ENCODE data around the gene ARHGAP1.
A peak's percentile ranks its signal among the peaks of the same experiment; 100 is the strongest.
"Not testable (repeated sequence)": the region's sequence is repeated elsewhere in the genome, so short reads cannot be mapped to it uniquely, and the experiment has no call there.

The ARHGAP1 gene

DNA sequence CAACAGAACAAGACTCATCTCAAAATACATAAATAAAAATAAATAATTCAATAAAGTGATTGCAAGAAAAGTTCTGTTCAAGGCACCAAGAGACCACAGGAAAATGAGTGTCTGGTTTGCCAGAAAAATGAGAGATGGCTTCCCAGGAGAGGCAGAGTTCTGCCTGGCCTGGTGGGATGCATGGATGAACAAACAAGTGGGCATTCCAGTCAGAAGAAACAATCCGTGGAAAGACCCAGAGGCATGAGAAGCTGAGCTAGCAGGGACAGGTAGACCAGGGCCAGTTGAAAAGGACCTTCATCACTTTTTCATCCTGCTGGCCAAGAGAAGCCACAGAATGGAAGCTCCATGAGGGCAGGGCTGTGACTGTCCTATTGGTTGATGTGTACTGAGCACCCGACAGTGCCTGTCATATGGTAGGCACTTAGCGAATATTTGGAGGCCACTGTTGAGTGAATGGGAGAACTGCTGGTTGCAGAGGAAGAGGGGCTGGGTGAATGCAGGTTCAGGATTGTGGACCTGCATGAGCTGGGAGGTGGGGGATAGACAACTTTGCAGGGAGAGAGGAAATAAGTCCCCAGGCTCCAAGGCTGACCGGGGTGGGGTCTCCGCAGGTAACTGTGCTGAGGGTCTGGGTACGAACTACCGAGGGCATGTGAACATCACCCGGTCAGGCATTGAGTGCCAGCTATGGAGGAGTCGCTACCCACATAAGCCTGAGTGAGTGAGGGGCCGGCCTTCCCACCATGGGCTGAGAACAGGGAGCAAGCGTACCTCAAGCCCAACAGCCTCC is 22.3 kb upstream of the ARHGAP1 start:
- no peak for DNase-seq

DNA sequence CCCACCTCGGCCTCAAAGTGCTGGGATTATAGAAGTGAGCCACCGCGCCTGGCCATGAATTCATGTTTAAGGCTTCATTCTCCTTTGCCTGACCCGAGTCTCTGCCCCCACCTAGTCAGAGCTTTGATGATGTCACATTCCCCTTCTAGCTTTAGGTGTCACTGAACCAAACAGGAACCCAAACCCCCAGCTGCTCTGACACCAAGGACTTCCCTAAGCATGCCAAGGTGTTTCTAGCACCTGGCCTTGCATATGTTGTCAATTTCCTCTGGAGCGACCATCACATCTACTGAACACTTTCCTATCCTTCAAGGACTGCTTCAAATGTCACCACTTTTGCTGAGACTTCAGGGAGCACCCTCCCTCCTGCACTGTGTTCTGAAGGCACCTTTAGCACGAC is 20.9 kb upstream of the ARHGAP1 start:
- no peak for DNase-seq

DNA sequence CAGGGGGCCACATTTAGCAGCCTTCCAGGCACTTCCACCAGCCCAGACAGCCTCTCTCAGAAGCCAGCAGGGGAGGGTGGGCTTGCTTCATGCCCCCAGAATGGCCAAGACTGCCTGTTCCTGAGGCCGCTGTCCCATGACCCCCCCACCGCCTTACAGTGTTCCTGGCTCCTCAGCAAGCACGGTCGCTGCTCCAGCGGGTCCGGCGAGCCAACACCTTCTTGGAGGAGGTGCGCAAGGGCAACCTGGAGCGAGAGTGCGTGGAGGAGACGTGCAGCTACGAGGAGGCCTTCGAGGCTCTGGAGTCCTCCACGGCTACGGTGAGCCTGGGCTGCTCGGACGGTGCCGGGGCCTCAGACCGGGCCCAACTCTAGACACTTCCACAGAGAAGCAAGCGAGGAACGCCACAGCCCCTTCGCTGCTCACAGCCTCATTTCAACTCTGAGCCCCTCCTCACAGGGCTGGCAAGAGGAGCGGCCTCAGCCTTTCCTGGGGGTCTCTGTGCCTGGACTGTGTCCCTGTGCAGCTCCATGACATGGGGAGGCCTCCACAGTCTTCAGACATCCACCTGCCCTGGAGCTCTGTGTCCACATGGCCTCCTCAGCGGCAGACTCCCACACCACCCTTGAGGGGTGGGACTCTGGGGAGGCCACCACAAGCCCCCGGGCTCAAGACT is 19.3 kb upstream of the ARHGAP1 start:
- no peak for DNase-seq

DNA sequence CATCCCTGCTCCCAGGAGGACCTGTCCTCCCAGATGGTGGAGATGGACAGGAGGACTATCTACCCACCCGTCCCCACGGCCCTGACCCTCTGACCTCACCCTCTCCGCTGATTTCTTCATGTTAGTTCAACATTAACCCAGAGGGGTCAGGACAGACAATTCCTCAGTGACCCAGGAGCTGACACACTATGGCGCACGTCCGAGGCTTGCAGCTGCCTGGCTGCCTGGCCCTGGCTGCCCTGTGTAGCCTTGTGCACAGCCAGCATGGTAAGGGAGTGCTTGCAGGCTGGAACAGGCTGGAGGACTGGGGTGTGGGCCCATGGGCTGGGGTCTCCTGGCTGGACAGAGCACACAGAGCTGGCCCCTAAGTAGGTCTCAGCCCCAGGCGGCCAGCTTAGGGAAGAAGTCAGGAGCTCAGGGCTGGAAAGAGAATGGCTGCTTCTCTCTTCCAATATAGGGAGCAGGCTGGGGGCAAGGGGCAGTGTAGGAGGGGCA is 18.7 kb upstream of the ARHGAP1 start, which contains the start of gene F2:
Gene F2, plus strand, starts transcription at position 166 of the 495 bp plus-strand sequence. Its CDS starts 23 bp downstream, at position 189.
- DNase-seq, result no peak

DNA sequence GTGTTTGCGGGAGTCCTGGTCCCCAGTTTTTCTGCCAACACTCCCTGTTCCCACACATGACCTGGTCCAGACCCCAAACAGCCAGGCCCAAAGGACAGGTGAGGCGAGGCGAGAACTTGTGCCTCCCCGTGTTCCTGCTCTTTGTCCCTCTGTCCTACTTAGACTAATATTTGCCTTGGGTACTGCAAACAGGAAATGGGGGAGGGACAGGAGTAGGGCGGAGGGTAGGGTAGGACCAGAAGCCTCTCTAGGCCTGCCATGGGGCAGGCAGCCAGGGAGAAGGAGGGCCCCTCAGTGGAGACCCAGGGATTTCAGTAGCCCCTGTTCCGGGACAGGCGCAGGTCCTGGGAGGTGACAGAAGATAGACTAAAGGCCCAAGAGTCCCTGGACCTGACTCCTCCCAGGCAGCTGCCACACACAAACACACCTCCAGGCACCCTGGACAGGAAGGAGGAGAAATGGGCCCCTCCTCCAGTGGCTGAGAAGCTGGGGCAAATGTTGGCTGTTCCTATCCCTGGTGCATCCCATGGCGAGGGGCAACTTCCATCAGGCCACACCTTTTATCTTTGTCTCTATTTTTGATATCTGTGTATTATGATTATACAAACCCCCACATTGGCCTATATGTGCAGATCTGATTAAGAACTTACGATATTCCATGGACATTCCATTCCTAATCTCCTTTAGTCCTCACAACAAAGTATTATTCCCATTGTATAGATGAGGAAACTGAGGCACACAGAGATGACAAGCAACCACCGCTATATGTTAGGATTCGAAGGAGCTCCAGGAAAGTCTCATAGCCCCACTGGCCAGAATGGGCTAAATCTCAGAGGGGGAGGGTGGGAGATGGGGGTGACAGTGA is 18.0 kb upstream of the ARHGAP1 start:
- DNase-seq, result no peak

DNA sequence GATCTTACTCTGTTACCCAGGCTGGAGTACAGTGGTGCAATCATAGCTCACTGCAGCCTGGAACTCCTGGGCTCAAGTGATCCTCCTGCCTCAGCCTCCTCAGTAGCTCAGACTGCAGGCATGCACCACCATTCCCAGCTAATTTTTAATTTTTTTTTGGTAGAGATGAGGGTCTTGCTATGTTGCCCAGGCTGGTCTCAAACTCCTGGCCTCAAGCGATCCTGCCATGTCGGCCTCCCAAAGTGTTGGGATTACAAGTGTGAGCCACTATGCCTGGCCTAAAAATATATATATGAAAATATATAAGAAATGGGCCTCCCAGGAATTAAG is 17.4 kb upstream of the ARHGAP1 start:
- not testable (repeated sequence) for DNase-seq

DNA sequence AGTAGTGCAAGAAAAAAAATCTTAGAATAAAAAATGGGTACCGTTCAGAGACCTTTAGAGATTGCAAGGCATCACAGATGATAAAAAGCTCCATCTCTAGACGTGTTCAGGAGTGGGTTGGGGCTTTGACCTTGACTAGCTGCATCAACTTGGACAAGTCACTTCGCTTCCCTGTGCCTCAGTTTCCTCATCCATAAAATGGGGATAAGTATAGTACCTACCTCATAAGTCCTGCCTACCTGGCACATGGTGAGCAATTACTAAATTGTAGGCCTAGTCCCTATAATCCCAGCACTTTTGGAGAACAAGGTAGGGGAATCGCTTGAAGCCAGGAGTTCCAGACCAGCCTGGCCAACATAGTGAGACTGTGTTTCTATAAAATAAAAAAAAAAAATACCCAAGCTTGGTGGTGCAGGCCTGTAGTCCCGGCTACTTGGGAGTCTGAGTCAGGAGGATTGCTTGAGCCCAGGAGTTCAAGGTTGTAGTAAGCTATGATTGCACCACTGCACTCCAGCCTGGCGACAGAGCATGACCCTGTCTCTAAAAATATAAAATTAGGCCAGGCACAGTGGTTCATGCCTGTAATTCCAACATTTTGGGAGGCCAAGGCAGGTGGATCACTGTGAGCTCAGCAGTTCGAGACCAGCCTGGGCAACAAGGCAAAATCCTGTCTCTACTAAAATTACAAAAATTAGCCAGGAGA is 12.6 kb upstream of the ARHGAP1 start:
- DNase-seq, result no peak

DNA sequence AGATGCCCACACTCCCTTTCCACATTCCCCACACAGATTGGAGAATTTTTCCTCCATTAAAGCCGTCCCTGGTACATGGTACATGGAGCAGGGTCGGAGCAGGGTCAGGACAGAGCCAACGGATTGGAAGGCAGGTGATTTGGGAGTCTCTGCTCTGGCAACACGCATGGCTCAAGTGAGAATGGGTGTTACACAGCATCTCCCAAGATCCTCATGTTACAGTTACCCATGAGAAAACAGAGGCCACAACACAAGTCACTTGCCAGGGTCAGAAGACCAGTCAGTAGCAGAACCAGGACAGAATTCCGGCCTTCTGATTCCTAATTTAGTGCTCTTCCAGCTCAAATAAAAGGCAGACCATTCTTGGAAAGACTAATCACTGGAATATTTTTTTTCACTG is 10.9 kb upstream of the ARHGAP1 start:
- DNase-seq, result no peak

DNA sequence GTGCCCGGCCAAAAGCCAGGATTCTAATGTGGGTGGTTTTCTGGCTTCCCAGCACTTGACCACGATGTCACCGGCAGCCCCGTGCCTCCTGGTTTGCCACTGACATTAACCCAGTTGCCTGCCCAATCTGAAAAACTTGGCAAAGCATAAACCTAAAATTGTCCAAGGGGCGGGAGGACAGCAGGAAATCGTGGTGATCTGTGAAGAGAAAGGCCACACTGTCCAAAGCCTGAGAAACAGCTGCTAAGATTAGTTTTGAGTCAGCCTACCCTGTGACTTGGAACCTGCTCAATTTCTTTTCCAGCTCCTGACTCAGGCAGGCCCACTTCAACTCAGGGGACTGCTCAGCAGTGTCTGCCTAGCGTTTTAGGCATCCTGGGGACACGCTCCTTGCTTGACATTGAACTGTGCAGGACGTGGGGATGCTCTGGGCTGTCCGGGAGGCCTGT is 10.4 kb upstream of the ARHGAP1 start:
- no peak for DNase-seq

DNA sequence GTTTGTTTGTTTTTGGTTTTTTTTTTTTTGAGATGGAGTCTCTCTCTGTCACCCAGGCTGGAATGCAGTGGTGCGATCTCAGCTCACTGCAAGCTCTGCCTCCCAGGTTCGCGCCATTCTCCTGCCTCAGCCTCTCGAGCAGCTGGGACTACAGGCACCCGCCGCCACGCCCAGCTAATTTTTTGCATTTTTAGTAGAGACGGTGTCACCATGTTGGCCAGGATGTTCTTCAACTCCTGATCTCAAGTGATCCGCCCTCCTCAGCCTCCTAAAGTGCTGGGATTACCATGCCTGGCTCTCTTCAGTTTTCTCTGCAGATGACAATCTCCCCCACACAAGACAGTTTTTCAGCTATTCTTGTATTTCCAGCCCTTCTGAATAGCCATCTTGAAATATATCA is 8.9 kb upstream of the ARHGAP1 start:
- DNase-seq, result not testable (repeated sequence)

DNA sequence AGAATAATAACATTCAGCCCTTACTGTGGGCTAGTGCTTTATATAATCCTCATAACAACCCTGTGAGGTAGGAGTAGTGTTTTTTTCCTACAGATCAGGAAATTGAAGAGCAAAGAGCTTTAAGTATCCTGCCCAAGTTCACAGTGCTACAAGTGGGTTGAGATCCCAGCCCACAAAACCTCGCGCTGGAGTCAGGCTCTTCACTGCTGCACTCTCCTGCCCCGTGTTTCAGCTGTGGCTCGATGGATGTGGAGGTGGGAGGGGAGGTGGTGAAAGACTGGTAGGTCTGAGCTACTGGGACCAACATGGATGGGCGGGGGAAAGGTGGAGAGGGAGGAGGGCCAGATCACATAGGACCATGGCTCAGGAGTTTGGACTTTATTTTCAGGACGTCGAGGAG is 6.5 kb upstream of the ARHGAP1 start:
- DNase-seq, result no peak

DNA sequence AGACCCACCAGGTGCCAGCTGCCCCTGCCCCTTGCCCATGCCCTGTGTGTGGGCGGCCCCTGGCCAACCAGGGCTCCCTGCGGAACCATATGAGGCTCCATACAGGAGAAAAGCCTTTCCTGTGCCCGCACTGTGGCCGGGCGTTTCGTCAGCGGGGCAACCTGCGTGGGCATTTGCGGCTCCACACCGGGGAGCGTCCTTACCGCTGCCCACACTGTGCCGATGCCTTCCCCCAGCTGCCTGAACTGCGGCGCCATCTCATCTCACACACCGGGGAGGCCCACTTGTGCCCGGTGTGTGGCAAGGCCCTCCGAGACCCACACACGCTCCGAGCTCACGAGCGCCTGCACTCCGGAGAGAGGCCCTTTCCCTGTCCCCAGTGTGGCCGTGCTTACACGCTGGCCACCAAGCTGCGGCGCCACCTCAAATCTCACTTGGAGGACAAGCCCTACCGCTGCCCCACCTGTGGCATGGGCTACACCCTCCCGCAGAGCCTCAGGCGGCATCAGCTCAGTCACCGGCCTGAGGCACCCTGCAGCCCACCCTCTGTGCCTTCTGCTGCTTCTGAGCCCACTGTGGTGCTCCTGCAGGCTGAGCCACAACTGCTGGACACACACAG is 4.8 kb upstream of the ARHGAP1 start:
- DNase-seq, result no peak

DNA sequence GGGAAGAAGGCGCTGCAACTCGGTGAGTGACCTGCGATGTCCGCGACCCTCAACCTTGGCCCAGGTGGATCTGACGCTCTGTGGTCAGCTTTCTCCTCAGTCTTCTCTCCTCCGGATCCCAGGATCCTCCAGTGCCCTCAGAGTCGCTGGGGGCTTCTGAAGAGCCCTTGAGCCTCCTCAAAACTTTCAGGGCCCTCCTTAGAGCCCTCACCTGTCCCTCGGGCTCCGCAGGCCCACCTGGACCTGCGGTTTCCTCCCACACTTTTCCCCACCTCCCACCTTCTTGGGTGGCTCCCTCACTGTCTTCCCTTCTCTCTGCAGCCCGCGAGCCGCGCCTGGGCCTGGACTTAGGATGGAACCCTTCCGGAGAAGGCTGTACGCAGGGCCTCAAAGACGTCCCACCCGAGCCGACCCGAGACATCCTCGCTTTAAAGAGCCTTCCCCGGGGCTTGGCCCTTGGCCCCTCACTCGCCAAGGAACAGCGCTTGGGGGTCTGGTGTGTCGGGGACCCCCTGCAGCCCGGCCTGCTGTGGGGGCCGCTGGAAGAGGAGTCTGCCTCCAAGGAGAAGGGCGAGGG is 747 bp upstream of the ARHGAP1 start:
- no peak for DNase-seq

DNA sequence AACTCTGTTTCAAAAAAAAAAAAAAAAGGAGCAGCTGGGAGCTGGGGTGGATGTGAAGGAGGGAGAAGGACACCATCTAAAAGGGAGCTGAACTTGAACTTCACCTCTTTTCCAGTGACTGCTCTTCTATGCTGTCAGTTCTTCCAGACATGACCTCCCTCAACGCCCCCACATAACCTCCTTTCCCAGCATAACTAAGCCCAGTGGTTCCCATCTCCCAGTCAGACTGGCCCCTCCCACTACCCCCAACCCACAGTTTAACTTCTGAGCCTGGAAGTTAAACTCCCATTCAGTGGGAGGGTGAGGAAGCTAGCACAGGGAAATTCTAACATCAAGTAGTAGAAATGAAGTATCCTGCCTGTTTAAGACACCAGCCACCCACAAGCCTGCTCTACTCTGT is 1.8 kb downstream of the ARHGAP1 start:
- DNase-seq, result no peak

DNA sequence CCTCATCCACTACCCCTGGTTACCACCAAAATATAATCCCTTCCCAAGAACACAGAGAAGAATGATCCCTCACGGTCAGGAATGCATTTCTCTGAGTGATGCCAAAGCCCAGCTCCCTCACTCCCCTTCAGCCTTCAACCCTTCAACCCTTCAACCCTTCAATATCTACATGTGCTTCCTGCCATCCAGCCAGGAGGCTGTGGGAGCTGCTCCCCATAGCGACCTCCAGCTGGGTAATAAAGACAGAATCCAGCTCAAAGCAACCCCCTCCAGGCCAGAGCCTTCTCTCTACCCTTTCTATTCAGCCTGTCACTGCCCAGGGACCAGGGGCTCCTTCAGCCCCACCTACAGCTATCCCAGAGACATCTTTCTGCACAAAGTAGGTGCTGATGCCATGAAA is 2.7 kb downstream of the ARHGAP1 start:
- no peak for DNase-seq

DNA sequence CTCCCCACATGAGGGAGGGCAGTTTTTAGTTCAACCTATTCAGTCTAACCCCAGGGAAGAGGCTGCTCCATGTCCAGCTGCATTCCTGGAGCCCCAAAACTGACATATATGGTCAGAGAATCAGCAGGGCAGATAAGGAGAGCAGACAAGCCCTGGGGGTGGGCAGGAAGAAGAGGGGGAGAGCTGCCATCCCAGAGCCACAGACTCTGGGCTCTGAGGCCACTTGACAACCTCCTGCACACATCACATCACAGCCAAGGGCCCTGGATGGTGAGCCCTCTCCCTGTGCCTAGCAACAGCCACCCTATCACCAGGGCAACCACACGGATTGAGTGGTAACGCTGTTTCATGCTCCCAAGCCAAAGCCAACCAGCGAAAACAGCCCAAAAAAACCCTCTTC is 3.1 kb downstream of the ARHGAP1 start:
- peak; percentile 88 for DNase-seq

DNA sequence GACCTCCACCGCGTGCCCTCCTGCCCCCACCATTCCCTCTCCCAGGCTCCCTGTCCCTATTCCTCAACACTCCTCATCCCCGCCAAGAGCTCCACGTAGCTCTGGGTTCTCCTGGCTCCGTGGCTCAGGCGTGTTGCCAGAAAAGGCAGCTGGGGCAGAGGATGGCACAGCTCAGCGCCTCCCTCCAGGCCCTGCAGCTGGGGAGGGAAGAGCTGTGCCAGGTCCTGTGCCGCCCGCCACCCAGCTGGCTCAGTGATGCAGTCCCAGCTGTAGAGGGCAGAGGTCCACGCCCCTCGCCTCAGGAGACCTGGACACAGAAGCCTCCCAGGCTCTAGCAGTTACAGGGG is 4.2 kb downstream of the ARHGAP1 start:
- DNase-seq, result peak; percentile 44

DNA sequence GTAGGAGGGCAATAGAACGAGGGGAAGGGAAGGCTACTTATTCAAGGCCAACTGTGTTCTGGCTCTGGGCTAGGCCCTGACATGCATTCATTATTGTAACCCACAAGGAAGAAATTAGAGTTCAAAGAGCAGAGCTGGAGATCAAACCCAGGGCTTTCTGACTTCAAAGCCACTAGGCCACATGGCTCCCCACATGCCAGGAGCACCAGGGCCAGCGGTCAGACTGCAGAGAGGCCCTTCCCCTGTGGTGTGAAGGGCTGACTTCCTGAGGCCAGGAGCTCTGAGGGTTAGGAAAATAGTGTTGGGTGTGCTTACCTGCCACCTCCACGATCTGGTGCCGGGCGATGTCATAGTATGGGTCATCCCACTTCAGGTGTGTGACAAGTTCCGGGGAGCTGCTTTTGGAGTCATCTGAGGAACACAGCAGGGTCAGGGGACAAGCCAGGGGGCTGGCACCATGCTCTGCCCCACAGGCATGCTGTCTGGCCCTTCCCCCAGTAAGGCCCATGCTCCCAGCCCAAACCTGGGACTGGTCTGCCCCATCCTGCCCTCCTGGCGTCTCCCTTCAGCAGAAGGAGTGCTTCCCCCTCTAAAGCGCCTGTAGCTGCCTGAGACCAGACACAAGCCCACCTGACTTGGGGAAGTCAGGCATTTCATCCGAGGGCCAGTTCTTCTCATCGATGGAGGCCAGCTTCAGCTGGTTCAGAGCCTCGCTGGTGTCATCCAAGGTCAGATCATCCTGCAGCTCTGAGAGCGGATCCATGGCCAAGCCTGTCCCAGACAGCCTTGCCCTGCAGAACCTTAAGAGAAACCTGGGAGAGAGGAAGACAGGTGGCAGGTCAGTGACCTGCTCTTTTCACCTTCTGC is 4.8 kb downstream of the ARHGAP1 start:
- no peak for DNase-seq

DNA sequence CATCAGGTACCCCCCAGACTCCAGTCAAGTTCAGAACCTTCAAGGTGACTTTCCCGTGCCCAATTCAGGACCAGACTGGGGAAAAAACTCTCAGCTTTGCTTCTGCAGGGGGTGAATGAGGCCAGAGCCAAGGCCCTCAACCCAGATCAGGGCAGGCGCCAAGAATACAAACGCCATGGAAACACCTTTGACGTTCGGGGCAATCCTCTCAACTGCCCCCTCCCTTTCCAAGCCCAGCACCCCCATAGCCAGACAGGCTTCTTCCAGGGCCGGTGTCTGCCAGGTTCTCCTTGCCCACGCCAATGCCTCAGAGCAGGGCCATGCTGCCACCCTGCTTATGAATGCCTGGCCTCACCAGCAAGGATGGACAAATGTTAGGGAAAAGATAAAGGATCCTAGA is 5.8 kb downstream of the ARHGAP1 start:
- no peak for DNase-seq

DNA sequence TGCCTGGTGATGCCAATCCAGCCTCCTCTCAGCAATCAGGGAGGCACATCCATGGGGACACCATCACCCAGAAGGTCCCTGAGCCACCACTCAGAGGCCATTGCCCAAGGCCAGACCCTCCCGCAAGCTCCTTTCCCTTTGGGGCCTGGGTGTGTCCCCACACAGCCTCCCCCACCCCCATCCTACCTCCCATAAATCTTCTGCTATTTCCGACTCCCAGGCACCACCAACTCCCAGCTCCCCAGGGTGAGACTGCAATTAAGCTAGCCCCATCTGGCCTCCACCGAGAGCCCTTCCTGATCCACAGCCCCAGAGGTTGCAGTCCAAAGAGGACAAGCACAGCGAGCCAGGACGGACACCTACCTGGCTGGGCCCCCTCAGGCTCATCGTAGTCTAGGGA is 6.3 kb downstream of the ARHGAP1 start:
- no peak for DNase-seq

DNA sequence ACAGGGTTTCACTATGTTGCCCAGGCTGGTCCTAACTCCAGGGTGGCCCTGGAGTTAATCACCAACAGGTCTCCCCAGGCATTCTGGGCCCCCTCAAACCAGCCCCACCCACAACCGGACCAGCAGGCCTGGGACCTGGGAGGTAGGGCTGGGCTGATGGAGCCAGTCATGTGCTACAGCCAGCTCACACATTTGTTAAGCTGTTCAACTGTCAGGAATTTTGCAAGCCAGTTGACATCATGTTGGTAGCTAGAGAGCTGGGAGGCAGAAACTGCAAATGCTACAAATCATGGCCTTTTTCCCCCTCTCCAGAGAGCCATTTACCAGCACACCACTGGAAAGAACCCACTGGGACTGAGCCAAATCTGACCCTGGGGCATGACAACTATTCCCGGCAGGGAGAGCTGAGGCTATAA is 6.8 kb downstream of the ARHGAP1 start:
- no peak for DNase-seq

All from DMS79 (cell line).